K562 (cell line): ENCODE measurements around the gene ZNF428. TPM values are rescaled to one million over a fixed set of nuclear protein-coding genes. Genes with fewer than 3 reads are reported as not detected.

ENCODE experiments used
- BHLHE40 ChIP-seq: IDR thresholded peaks from 2 replicates; pipeline ENCODE4 v1.6.1; 2011; ENCODE audit warnings: low read length, improper control_type of control experiment
- BRCA1 ChIP-seq, 2 experiments: fragments of 450-650 bp in 1 of 2; sonication (generic) in 1 of 2; formaldehyde crosslinking in 1 of 2; IDR thresholded peaks; 2 replicates each; pipeline versions ENCODE4 v1.5.0 to v1.6.1; 2017 to 2020; ENCODE audit warnings: mild to moderate bottlenecking in 1 of 2, missing genetic modification reagents in 1 of 2
- CAMTA2 ChIP-seq: fragments of 250-450 bp; sonication (Bioruptor Pico); conservative IDR thresholded peaks from 2 replicates; pipeline ENCODE4 v1.5.1; 2022
- CREB3 ChIP-seq: fragments of 450-650 bp; conservative IDR thresholded peaks from 2 replicates; pipeline ENCODE4 v1.6.1; 2016; ENCODE audit warnings: missing genetic modification characterization, low read depth, mild to moderate bottlenecking, missing compliant biosample characterization, moderate library complexity
- CXXC5 ChIP-seq: fragments of 250-450 bp; sonication (Bioruptor Pico); IDR thresholded peaks from 2 replicates; pipeline ENCODE4 v1.8.0; 2022; ENCODE audit warnings: inconsistent platforms, mild to moderate bottlenecking, moderate library complexity
- GATAD2B ChIP-seq: fragments of 450-650 bp; IDR thresholded peaks from 2 replicates; pipeline ENCODE4 v1.6.1; 2017; ENCODE audit warnings: mild to moderate bottlenecking, borderline replicate concordance
- GTF2E2 ChIP-seq: fragments of 200-800 bp; sonication (Bioruptor generic); IDR thresholded peaks from 2 replicates; pipeline ENCODE4 v1.6.1; 2016; ENCODE audit warnings: missing genetic modification characterization, missing compliant biosample characterization
- HDAC1 ChIP-seq, 2 experiments: fragments of 450-650 bp; IDR thresholded peaks; 2 replicates each; pipeline ENCODE4 v1.6.1; 2016 to 2017; ENCODE audit warnings: inconsistent platforms in 1 of 2, mild to moderate bottlenecking in 1 of 2, moderate library complexity in 1 of 2
- MCM5 ChIP-seq: fragments of 450-650 bp; IDR thresholded peaks from 2 replicates; pipeline ENCODE4 v1.6.1; 2016; ENCODE audit warnings: low read depth
- MTA2 ChIP-seq: fragments of 450-650 bp; IDR thresholded peaks from 2 replicates; pipeline ENCODE4 v1.6.1; 2016; ENCODE audit warnings: low read depth
- NCOA2 ChIP-seq, 2 experiments: fragments of 450-650 bp; IDR thresholded peaks; 2 replicates each; pipeline ENCODE4 v1.6.1; 2018; ENCODE audit warnings: mild to moderate bottlenecking in 2 of 2, moderate library complexity in 1 of 2; ENCODE audit not compliant: partially characterized antibody in 2 of 2
- NFE2L1 ChIP-seq: fragments of 450-650 bp; IDR thresholded peaks from 2 replicates; pipeline ENCODE4 v1.6.1; 2016; ENCODE audit warnings: missing genetic modification characterization, low read depth, mild to moderate bottlenecking, missing compliant biosample characterization, moderate library complexity, borderline replicate concordance
- NFIX ChIP-seq: fragments of 250-450 bp; sonication (Bioruptor Pico); IDR thresholded peaks from 2 replicates; pipeline ENCODE4 v1.4.0; 2020; ENCODE audit warnings: low read depth, mild to moderate bottlenecking, moderate library complexity
- PHB2 ChIP-seq: fragments of 450-650 bp; IDR thresholded peaks from 2 replicates; pipeline ENCODE4 v1.6.1; 2017; ENCODE audit warnings: low read depth
- PHF8 ChIP-seq: fragments of 200-600 bp; sonication (generic); IDR thresholded peaks from 2 replicates; pipeline ENCODE4 v1.6.1; 2012; ENCODE audit warnings: mixed run types, mild to moderate bottlenecking, inconsistent platforms, low read length, moderate library complexity, borderline replicate concordance
- RAD51 ChIP-seq: fragments of 450-650 bp; IDR thresholded peaks from 2 replicates; pipeline ENCODE4 v1.7.1; 2016; ENCODE audit warnings: low read depth, mild to moderate bottlenecking, borderline replicate concordance
- RB1 ChIP-seq: fragments of 450-650 bp; IDR thresholded peaks from 2 replicates; pipeline ENCODE4 v1.6.1; 2017; ENCODE audit warnings: low read depth, mild to moderate bottlenecking
- RBM39 ChIP-seq: fragments of 200-400 bp; formaldehyde crosslinking; optimal IDR thresholded peaks from 2 replicates; pipeline ENCODE3; 2018; ENCODE audit warnings: low read depth, low read length
- SETDB1 ChIP-seq: IDR thresholded peaks from one replicate; pipeline ENCODE4 v1.6.1; 2012; ENCODE audit warnings: low read length, control low read depth, inconsistent platforms
- UBTF ChIP-seq, 2 experiments: IDR thresholded peaks; 2 replicates each; pipeline ENCODE4 v1.6.1; 2012; ENCODE audit warnings: improper control_type of control experiment in 2 of 2, low read depth in 2 of 2, low read length in 2 of 2, borderline replicate concordance in 1 of 2
- ZNF511 ChIP-seq: sonication (generic); formaldehyde crosslinking; IDR thresholded peaks from 2 replicates; pipeline ENCODE4 v1.8.0; 2022; ENCODE audit warnings: mild to moderate bottlenecking, missing genetic modification reagents
- ZNF592 ChIP-seq: fragments of 450-650 bp; IDR thresholded peaks from 2 replicates; pipeline ENCODE4 v1.6.1; 2017; ENCODE audit warnings: antibody characterized with exemption, mild to moderate bottlenecking
- ZNF696 ChIP-seq: fragments of 250-450 bp; sonication (Bioruptor Pico); conservative IDR thresholded peaks from 2 replicates; pipeline ENCODE4 v1.4.0; 2020; ENCODE audit warnings: mild to moderate bottlenecking, moderate library complexity
- polyA plus RNA-seq, 8 experiments: library from polyadenylated mRNA; depleted of rRNA in 4 of 8; stranded (reverse) in 5 of 8; unstranded in 3 of 8; fragments of >200 nt; fragmentation: Nextera tagmentation in 2 of 8; fragmentation: Illumina TruSeq in 1 of 8; extraction: Ambion mirVana in 2 of 8; extraction: Trizol in 1 of 8; gene quantifications; 2 replicates each; pipeline versions ENCODE4 v1.2.1 to v1.2.3, GENCODE V29; 2011 to 2014; ENCODE audit warnings: inconsistent platforms in 1 of 8, missing spikeins in 1 of 8
- total RNA-seq, 7 experiments: library from RNA; depleted of rRNA in 6 of 7; stranded (reverse); fragments of >200 nt in 6 of 7; fragmentation: Illumina TruSeq in 2 of 7; extraction: Trizol in 2 of 7; gene quantifications; 2 replicates each; pipeline versions ENCODE4 v1.2.1 to v1.2.3, GENCODE V29; 2011 to 2021; ENCODE audit warnings: low replicate concordance in 1 of 7

The ZNF428 gene
- total and polyA plus RNA-seq, 9 of the 15 experiments (the other 6 are each of a cell fraction or from before 2014, with no cell fraction given), result 0.15 to 85.7 (median 15.9) TPM

- TF ChIP-seq ZNF592 (peak; percentile 96; the same call in 1 of the 2 replicates), BHLHE40 (no peak), NFIX (CRISPR knock-in tag) (no peak), RAD51 (no peak), NCOA2 (IDR thresholded peaks at IDR 0.05; ENCODE audit: partially characterized antibody in 2 of 2) (no peak), NFE2L1 (tag) (no peak), UBTF (IDR thresholded peaks at IDR 0.05; ENCODE audit: borderline replicate concordance in 1 of 2, low read depth in 2 of 2, low read length in 2 of 2) (no peak), MCM5 (no peak), BRCA1 (IDR thresholded peaks at IDR 0.05) (no peak), BRCA1 (CRISPR knock-in tag; IDR thresholded peaks at IDR 0.05) (no peak), ZNF511 (CRISPR knock-in tag) (no peak), HDAC1 (IDR thresholded peaks at IDR 0.05) (peak in 1 of 2 experiments; percentile 59; a peak in 1 of 4 replicates), PHB2 (no peak), CREB3 (peak; percentile 69; the same call in 1 of the 2 replicates), RB1 (no peak), SETDB1 (no peak), CXXC5 (no peak), MTA2 (no peak), GATAD2B (no peak), RBM39 (no peak), CAMTA2 (CRISPR knock-in tag) (no peak), PHF8 (no peak), GTF2E2 (no peak), ZNF696 (CRISPR knock-in tag) (no peak)
Measured at GRCh38 chr19:43618921-43619261, 538 bp downstream of the ZNF428 start (continued).
